SK-N-SH (cell line): Measurements from ENCODE around the gene NIPAL3. TPM values are rescaled to one million over a fixed set of nuclear protein-coding genes. Genes with fewer than 3 reads are reported as not detected.

Source experiments
- CTCF ChIA-PET: fragments of 300-600, 350-600 bp; formaldehyde crosslinking; extraction: SDS; loops from one replicate; lab custom pipeline; 2021; lab: Yijun Ruan, JAX
- POLR2A ChIA-PET: fragments of 350-600 bp; sonication (Branson Sonifier 250); formaldehyde crosslinking; extraction: SDS; loops from one replicate; lab custom pipeline; 2020; ENCODE audit warnings: antibody characterized with exemption, inconsistent platforms; lab: Yijun Ruan, JAX
- DNase-seq: peaks from one replicate; pipeline ENCODE4 v3.0.0; 2012
- H2AFZ ChIP-seq: fragments of 200-600 bp; sonication (generic); 2 replicates; pipeline ENCODE4 v1.8.1; 2016; ENCODE audit warnings: antibody characterized with exemption, mild to moderate bottlenecking, low read depth
- H3F3A ChIP-seq: fragments of 200-600 bp; sonication (generic); replicated peaks from 2 replicates; pipeline ENCODE3; 2016; ENCODE audit warnings: antibody characterized with exemption, mild to moderate bottlenecking; ENCODE audit not compliant: insufficient read depth
- H3K27ac ChIP-seq, 2 experiments: fragments of 200-500 bp in 1 of 2; fragments of 200-600 bp in 1 of 2; sonication (Bioruptor generic) in 1 of 2; sonication (generic), shearing (Covaris generic) in 1 of 2; 2 replicates each; pipeline versions ENCODE4 v1.5.1 to v1.6.1; 2014 to 2016; ENCODE audit warnings: low read depth in 2 of 2, inconsistent platforms in 1 of 2, low read length in 1 of 2, mild to moderate bottlenecking in 1 of 2, mixed read lengths in 1 of 2
- H3K27me3 ChIP-seq: fragments of 200-600 bp; sonication (generic), shearing (Covaris generic); 2 replicates; pipeline ENCODE4 v1.6.1; 2016; ENCODE audit warnings: mixed run types; ENCODE audit not compliant: insufficient read depth
- H3K36me3 ChIP-seq, 2 experiments: fragments of 200-500 bp in 1 of 2; fragments of 200-600 bp in 1 of 2; sonication (Bioruptor generic) in 1 of 2; sonication (generic) in 1 of 2; replicated peaks in 1 of 2; 2 replicates each; pipeline versions ENCODE3 to v1.5.1; 2014 to 2016; ENCODE audit warnings: low read length in 1 of 2, mild to moderate bottlenecking in 1 of 2; ENCODE audit not compliant: insufficient read depth in 2 of 2, control insufficient read depth in 1 of 2
- H3K4me1 ChIP-seq, 2 experiments: fragments of 200-500 bp in 1 of 2; fragments of 200-600 bp in 1 of 2; sonication (Bioruptor generic) in 1 of 2; sonication (generic), shearing (Covaris generic) in 1 of 2; 2 replicates each; pipeline versions ENCODE4 v1.5.1 to v1.6.1; 2014 to 2016; ENCODE audit warnings: low read depth in 1 of 2, low read length in 1 of 2, mixed run types in 1 of 2; ENCODE audit not compliant: insufficient read depth in 2 of 2, control insufficient read depth in 1 of 2
- H3K4me2 ChIP-seq: fragments of 200-600 bp; sonication (generic), shearing (Covaris generic); 2 replicates; pipeline ENCODE4 v1.6.1; 2017; ENCODE audit warnings: mixed run types
- H3K4me3 ChIP-seq, 2 experiments: fragments of 200-500 bp in 1 of 2; fragments of 200-600 bp in 1 of 2; sonication (Bioruptor generic) in 1 of 2; sonication (generic), shearing (Covaris generic) in 1 of 2; 2 replicates each; pipeline versions ENCODE4 v1.5.1 to v1.8.1; 2014 to 2016; ENCODE audit warnings: low read depth in 2 of 2, inconsistent platforms in 1 of 2, low read length in 1 of 2, mild to moderate bottlenecking in 1 of 2, mixed read lengths in 1 of 2, moderate library complexity in 1 of 2
- H3K79me2 ChIP-seq: fragments of 200-600 bp; sonication (generic); 2 replicates; pipeline ENCODE4 v1.8.1; 2017; ENCODE audit warnings: mild to moderate bottlenecking; ENCODE audit not compliant: insufficient read depth
- H3K9ac ChIP-seq: fragments of 200-600 bp; sonication (generic); 2 replicates; pipeline ENCODE4 v1.6.1; 2017; ENCODE audit warnings: mixed run types
- H3K9me2 ChIP-seq: fragments of 200-600 bp; sonication (generic); 2 replicates; pipeline ENCODE4 v1.6.1; 2017; ENCODE audit warnings: mixed run types
- H3K9me3 ChIP-seq: fragments of 200-600 bp; sonication (generic); 2 replicates; pipeline ENCODE4 v1.6.1; 2017; ENCODE audit warnings: mixed run types, mild to moderate bottlenecking, moderate library complexity
- H4K20me1 ChIP-seq: fragments of 200-600 bp; sonication (generic); 2 replicates; pipeline ENCODE4 v1.6.1; 2017; ENCODE audit warnings: mild to moderate bottlenecking, mixed run types; ENCODE audit not compliant: insufficient read depth
- CHD2 ChIP-seq: fragments of 150-350 bp; IDR thresholded peaks from 2 replicates; pipeline ENCODE4 v1.6.1; 2018; ENCODE audit warnings: low read length; ENCODE audit not compliant: partially characterized antibody
- ELF1 ChIP-seq: IDR thresholded peaks from 2 replicates; pipeline ENCODE4 v1.4.0; 2012
- GABPA ChIP-seq: IDR thresholded peaks from 2 replicates; pipeline ENCODE4 v1.4.0; 2012; ENCODE audit warnings: low read depth, mild to moderate bottlenecking
- JUND ChIP-seq: IDR thresholded peaks from 2 replicates; pipeline ENCODE4 v1.4.0; 2012
- MAX ChIP-seq: IDR thresholded peaks from 2 replicates; pipeline ENCODE4 v1.4.0; 2012; ENCODE audit warnings: low read depth
- MEF2A ChIP-seq: IDR thresholded peaks from 2 replicates; pipeline ENCODE4 v1.4.0; 2012; ENCODE audit warnings: low read depth, borderline replicate concordance
- NFIC ChIP-seq: IDR thresholded peaks from 2 replicates; pipeline ENCODE4 v1.4.0; 2012; ENCODE audit warnings: borderline replicate concordance
- POLR2AphosphoS5 ChIP-seq: IDR thresholded peaks from 2 replicates; pipeline ENCODE4 v1.6.1; 2012; ENCODE audit warnings: low read depth, low read length
- RFX5 ChIP-seq: IDR thresholded peaks from 2 replicates; pipeline ENCODE4 v1.6.1; 2012; ENCODE audit warnings: mild to moderate bottlenecking, improper control_type of control experiment, low read length
- SIN3A ChIP-seq: IDR thresholded peaks from 2 replicates; pipeline ENCODE4 v1.6.1; 2012; ENCODE audit warnings: low read depth, mild to moderate bottlenecking, low read length, moderate library complexity, borderline replicate concordance
- SMC3 ChIP-seq: IDR thresholded peaks from 2 replicates; pipeline ENCODE4 v1.6.1; 2012; ENCODE audit warnings: low read depth, low read length, improper control_type of control experiment
- USF1 ChIP-seq: IDR thresholded peaks from 2 replicates; pipeline ENCODE4 v1.4.0; 2012; ENCODE audit warnings: low read depth, borderline replicate concordance
- USF2 ChIP-seq: fragments of 150-350 bp; IDR thresholded peaks from 2 replicates; pipeline ENCODE4 v1.6.1; 2017; ENCODE audit warnings: antibody characterized with exemption, low read length, low read depth, borderline replicate concordance
- YY1 ChIP-seq: IDR thresholded peaks from 2 replicates; pipeline ENCODE4 v1.4.0; 2012; ENCODE audit warnings: low read depth, mild to moderate bottlenecking
- WGBS: methylation state at CpG from one replicate; pipeline ENCODE4 v1.1.6; 2017; ENCODE audit warnings: low lambda C conversion rate; 5-methylcytosine and 5-hydroxymethylcytosine counted together
- polyA plus RNA-seq, 3 experiments: library from polyadenylated mRNA; depleted of rRNA; stranded (reverse); fragments of >200 nt; gene quantifications; 2 replicates each; pipeline ENCODE4 v1.2.3, GENCODE V29; 2012
- TF ChIP-seq, protein P1 (sequence below): fragments of 150-350 bp; IDR thresholded peaks from 2 replicates; pipeline ENCODE4 v1.6.1; 2016; ENCODE audit warnings: mild to moderate bottlenecking, low read depth, low read length

The NIPAL3 gene
- polyA plus RNA-seq, 1 of the 3 experiments (the other 2 are of a cell fraction): 20.3 TPM

DNA sequence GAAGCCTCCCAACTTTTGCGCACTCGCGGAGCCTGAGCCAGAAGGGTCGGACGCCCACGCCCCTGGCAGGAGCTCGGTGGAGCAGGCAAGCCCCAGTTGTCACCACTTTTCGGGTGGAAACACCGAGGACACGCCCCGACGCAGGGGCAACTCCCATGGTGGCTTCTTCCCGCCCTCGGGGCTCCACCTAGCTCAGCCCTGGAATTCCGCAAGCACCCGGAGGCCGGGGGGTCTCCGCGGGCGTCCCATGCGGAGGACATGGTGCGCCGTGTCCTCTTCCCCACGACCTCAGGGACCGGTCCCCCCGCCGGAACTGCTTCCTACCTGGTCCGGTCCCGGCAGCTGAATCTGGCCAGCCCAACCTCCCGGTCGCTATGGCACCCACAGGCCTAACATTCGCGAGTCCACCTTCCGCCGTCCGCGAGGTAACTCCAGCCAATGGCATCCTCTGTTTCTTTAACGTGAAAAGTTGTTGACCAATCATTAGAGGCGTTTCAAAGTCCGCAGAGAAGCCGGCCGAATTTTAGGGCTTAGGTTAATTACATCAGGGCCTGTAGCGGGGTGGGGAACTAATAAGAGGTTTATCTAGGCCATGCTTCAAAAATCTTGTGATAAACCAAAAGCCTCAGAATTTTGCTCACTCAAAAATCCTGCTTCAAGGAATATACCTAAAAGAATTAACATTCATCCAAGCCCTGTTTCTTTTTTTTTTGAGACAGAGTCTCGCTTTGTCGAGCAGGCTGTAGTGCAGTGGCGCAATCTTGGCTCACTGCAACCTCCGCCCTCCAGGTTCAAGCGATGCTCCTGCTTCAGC lies 2.0 kb upstream of the NIPAL3 start, which contains the start of gene STPG1:
STPG1 (minus strand) TSS at position 433 of the 814 bp plus-strand sequence. CDS start 12,394 bp downstream, outside the sequence.
- Histone ChIP-seq H3K36me3 (peaks cover 0 to 2% of the 10 kb centered on the region in 2 experiments), H3K4me3 (peak within 1 kb of the TSS; percentile 79 to 88), H3K4me2 (peak within 1 kb of the TSS; percentile 93), H3K79me2 (peaks cover 45% of the 10 kb centered on the region; the same call in 1 of the 2 replicates), H3K27ac (peak within 1 kb of the TSS; percentile 43 to 54; a peak in 3 of 4 replicates), H3F3A (peaks cover 31% of the 10 kb centered on the region), H3K9ac (peak within 1 kb of the TSS; percentile 87), H2AFZ (peak within 1 kb of the TSS; percentile 92), H3K9me2 (no peaks in the 10 kb centered on the region), H3K4me1 (peaks cover 17 to 30% of the 10 kb centered on the region in 2 experiments), H3K27me3 (no peaks in the 10 kb centered on the region), H3K9me3 (no peaks in the 10 kb centered on the region), H4K20me1 (no peaks in the 10 kb centered on the region)
- TF ChIP-seq SMC3: no peak
- TF ChIP-seq YY1: 0 out of 2 replicates have a peak, but pooled peaks have one; percentile 35
- TF ChIP-seq SIN3A: peak; percentile 45; the same call in 1 of the 2 replicates
- TF ChIP-seq CHD2: peak; percentile 88
- TF ChIP-seq RFX5: peak; percentile 66; the same call in 1 of the 2 replicates
- TF ChIP-seq JUND: no peak
- TF ChIP-seq MAX: no peak; the same call in 1 of the 2 replicates
- TF ChIP-seq MEF2A: no peak
- TF ChIP-seq NFIC: no peak
- TF ChIP-seq GABPA: peak; percentile 54
- TF ChIP-seq USF2: no peak
- 0 out of 2 replicates have a peak, but pooled peaks have one; percentile 9 for TF ChIP-seq ELF1
- TF ChIP-seq, protein P1, sequence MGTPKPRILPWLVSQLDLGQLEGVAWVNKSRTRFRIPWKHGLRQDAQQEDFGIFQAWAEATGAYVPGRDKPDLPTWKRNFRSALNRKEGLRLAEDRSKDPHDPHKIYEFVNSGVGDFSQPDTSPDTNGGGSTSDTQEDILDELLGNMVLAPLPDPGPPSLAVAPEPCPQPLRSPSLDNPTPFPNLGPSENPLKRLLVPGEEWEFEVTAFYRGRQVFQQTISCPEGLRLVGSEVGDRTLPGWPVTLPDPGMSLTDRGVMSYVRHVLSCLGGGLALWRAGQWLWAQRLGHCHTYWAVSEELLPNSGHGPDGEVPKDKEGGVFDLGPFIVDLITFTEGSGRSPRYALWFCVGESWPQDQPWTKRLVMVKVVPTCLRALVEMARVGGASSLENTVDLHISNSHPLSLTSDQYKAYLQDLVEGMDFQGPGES: peak; percentile 42
- peak; percentile 19; the same call in 1 of the 2 replicates for TF ChIP-seq POLR2AphosphoS5
- TF ChIP-seq USF1: no peak
- POLR2A ChIA-PET: interaction anchor here (0.6 kb wide), 1 partner anchor 214 kb away, joined by 4 read pairs; no protein-coding TSS in a partner anchor
- CTCF ChIA-PET: interaction anchor here (0.6 to 5.6 kb wide), 11 partner anchors 9 to 422 kb away, joined by 3 to 39 read pairs (median 7); no protein-coding TSS in a partner anchor
- peak; percentile 94 for DNase-seq
- 17% methylated on average over 20 of the region's 48 CpGs for WGBS
